Measurements from ENCODE around the gene PSMD5.

GRCh38 chr9:120787933-120788332, 54.8 kb downstream of the PSMD5 start:
- TF ChIP-seq, protein P1, sequence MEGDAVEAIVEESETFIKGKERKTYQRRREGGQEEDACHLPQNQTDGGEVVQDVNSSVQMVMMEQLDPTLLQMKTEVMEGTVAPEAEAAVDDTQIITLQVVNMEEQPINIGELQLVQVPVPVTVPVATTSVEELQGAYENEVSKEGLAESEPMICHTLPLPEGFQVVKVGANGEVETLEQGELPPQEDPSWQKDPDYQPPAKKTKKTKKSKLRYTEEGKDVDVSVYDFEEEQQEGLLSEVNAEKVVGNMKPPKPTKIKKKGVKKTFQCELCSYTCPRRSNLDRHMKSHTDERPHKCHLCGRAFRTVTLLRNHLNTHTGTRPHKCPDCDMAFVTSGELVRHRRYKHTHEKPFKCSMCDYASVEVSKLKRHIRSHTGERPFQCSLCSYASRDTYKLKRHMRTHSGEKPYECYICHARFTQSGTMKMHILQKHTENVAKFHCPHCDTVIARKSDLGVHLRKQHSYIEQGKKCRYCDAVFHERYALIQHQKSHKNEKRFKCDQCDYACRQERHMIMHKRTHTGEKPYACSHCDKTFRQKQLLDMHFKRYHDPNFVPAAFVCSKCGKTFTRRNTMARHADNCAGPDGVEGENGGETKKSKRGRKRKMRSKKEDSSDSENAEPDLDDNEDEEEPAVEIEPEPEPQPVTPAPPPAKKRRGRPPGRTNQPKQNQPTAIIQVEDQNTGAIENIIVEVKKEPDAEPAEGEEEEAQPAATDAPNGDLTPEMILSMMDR (IDR thresholded peaks at IDR 0.05; ENCODE audit: insufficient read depth, low read length, poor library complexity, severe bottlenecking): no peak
- TF ChIP-seq EZH2phosphoT487 (conservative IDR thresholded peaks at IDR 0.05; ENCODE audit: low read length): no peak

Measured in SU-DHL-6 (cell line).